Measurements from ENCODE around the gene LY6G5C. TPM values are rescaled to one million over a fixed set of nuclear protein-coding genes. Genes with fewer than 3 reads are reported as not detected.

The LY6G5C gene
- total and polyA plus RNA-seq, 2 of the 13 experiments (the other 11 are each of a cell fraction or from before 2014, with no cell fraction given) = 0.33 to 0.55 TPM

DNA sequence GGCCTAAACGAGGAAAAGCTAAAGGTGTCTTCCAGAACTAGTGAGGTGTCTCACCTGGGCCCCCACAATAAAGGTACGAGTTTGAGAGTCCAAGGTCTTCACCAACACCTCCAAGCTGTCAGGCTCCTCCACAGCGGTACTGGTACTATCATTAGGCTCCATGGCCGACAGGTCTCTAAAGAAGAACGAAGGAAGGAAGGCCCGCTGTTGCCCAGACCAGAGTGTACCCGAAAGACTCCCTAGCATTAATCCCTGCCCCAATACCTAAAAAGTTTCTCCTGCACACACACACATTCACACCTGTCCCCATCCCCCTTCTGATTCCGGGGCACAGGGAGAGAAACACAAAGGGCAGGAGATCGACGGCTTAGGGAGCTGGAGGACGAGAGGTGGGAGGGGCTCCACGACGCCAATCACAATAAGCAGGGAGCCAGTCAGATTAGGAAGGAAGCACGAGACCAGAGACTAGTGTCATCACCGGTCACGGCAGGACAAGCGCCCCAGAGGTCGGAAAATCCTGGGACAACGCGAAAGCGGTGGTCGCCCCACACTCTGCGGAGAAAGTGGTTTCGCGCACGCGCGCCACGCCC is 29.2 kb downstream of the LY6G5C start (continued):
- 0 out of 2 replicates have a peak, but pooled peaks have one; percentile 49 for TF ChIP-seq ATF7-NPFF (CRISPR knock-in tag; IDR thresholded peaks at IDR 0.05; ENCODE audit: low read depth)
- peak; percentile 28; the same call in 1 of the 2 replicates for TF ChIP-seq SOX5 (CRISPR knock-in tag; IDR thresholded peaks at IDR 0.05; ENCODE audit: borderline replicate concordance)
- TF ChIP-seq ZNF232 (CRISPR knock-in tag; IDR thresholded peaks at IDR 0.05; ENCODE audit: borderline replicate concordance) = 0 out of 2 replicates have a peak, but pooled peaks have one; percentile 17
- TF ChIP-seq ERF (CRISPR knock-in tag; IDR thresholded peaks at IDR 0.05) = 0 out of 2 replicates have a peak, but pooled peaks have one; percentile 1
- no peak; the same call in 1 of the 2 replicates for TF ChIP-seq ZBTB20 (CRISPR knock-in tag; IDR thresholded peaks at IDR 0.05; ENCODE audit: borderline replicate concordance, low read depth)
- no peak for TF ChIP-seq ZNF292 (CRISPR knock-in tag; IDR thresholded peaks at IDR 0.05; ENCODE audit: borderline replicate concordance, low read depth)
- TF ChIP-seq SP140L (CRISPR knock-in tag; IDR thresholded peaks at IDR 0.05; ENCODE audit: borderline replicate concordance) = 0 out of 2 replicates have a peak, but pooled peaks have one; percentile 15
- peak; percentile 86; the same call in 1 of the 2 replicates for TF ChIP-seq ZNF30 (CRISPR knock-in tag; IDR thresholded peaks at IDR 0.05)
- peak; percentile 79; the same call in 1 of the 2 replicates for TF ChIP-seq FOXC1 (CRISPR knock-in tag; IDR thresholded peaks at IDR 0.05; ENCODE audit: borderline replicate concordance)
- TF ChIP-seq KDM2A (CRISPR knock-in tag; IDR thresholded peaks at IDR 0.05; ENCODE audit: borderline replicate concordance, low read depth) = 0 out of 2 replicates have a peak, but pooled peaks have one; percentile 18
- no peak; the same call in 1 of the 2 replicates for TF ChIP-seq ZNF563 (CRISPR knock-in tag; IDR thresholded peaks at IDR 0.05)
- 0 out of 2 replicates have a peak, but pooled peaks have one; percentile 13 for TF ChIP-seq STAG1 (CRISPR knock-in tag; IDR thresholded peaks at IDR 0.05)
- TF ChIP-seq ZNF143 (CRISPR knock-in tag; IDR thresholded peaks at IDR 0.05) = peak; percentile 44; the same call in 1 of the 2 replicates
- TF ChIP-seq SP1 (IDR thresholded peaks at IDR 0.05) = no peak
- TF ChIP-seq SP1 (CRISPR knock-in tag; IDR thresholded peaks at IDR 0.05) = 0 out of 2 replicates have a peak, but pooled peaks have one; percentile 42
- peak; percentile 7; the same call in 1 of the 2 replicates for TF ChIP-seq MXD4 (CRISPR knock-in tag; IDR thresholded peaks at IDR 0.05)
- TF ChIP-seq, protein P1, sequence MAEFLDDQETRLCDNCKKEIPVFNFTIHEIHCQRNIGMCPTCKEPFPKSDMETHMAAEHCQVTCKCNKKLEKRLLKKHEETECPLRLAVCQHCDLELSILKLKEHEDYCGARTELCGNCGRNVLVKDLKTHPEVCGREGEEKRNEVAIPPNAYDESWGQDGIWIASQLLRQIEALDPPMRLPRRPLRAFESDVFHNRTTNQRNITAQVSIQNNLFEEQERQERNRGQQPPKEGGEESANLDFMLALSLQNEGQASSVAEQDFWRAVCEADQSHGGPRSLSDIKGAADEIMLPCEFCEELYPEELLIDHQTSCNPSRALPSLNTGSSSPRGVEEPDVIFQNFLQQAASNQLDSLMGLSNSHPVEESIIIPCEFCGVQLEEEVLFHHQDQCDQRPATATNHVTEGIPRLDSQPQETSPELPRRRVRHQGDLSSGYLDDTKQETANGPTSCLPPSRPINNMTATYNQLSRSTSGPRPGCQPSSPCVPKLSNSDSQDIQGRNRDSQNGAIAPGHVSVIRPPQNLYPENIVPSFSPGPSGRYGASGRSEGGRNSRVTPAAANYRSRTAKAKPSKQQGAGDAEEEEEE (CRISPR knock-in tag; IDR thresholded peaks at IDR 0.05; ENCODE audit: borderline replicate concordance) = peak; percentile 76; the same call in 1 of the 2 replicates
- TF ChIP-seq SMAD3 (CRISPR knock-in tag; IDR thresholded peaks at IDR 0.05) = 0 out of 2 replicates have a peak, but pooled peaks have one; percentile 11
- no peak for TF ChIP-seq KDM3A (CRISPR knock-in tag; IDR thresholded peaks at IDR 0.05; ENCODE audit: low read depth)
- TF ChIP-seq, protein P2, sequence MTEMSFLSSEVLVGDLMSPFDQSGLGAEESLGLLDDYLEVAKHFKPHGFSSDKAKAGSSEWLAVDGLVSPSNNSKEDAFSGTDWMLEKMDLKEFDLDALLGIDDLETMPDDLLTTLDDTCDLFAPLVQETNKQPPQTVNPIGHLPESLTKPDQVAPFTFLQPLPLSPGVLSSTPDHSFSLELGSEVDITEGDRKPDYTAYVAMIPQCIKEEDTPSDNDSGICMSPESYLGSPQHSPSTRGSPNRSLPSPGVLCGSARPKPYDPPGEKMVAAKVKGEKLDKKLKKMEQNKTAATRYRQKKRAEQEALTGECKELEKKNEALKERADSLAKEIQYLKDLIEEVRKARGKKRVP (CRISPR knock-in tag; IDR thresholded peaks at IDR 0.05) = peak in 1 of 2 experiments; percentile 4; a peak in 2 of 4 replicates
- TF ChIP-seq ZFP41 (CRISPR knock-in tag; IDR thresholded peaks at IDR 0.05; ENCODE audit: borderline replicate concordance) = peak; percentile 79
- TF ChIP-seq, protein P3, sequence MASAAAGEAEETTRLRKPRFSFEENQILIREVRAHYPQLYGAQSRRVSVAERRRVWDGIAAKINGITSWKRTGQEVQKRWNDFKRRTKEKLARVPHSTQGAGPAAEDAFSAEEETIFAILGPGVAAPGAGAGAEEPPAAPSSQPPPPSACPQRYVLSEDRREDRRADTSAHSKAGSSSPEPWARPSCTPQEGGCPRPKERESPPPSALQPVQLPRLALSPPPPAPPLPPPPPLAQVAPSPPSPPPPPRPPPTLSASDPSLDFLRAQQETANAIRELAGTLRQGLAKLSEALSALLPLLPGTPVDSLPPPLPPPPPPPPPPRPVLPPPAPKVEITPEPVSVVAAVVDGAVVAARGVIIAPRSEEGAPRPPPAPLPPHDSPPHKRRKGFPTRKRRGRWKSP (CRISPR knock-in tag; IDR thresholded peaks at IDR 0.05) = no peak
- peak; percentile 0; the same call in 1 of the 2 replicates for TF ChIP-seq HCFC1 (IDR thresholded peaks at IDR 0.05; ENCODE audit: low read depth, low read length)
- no peak for TF ChIP-seq SIN3A (IDR thresholded peaks at IDR 0.05; ENCODE audit: borderline replicate concordance, low read depth, low read length)
- no peak; the same call in 1 of the 2 replicates for TF ChIP-seq ZNF333 (CRISPR knock-in tag; IDR thresholded peaks at IDR 0.05; ENCODE audit: borderline replicate concordance)
- peak; percentile 58; the same call in 1 of the 2 replicates for TF ChIP-seq TAF1 (CRISPR knock-in tag; IDR thresholded peaks at IDR 0.05)
- TF ChIP-seq SAP130 (CRISPR knock-in tag; IDR thresholded peaks at IDR 0.05; ENCODE audit: low read depth) = 0 out of 2 replicates have a peak, but pooled peaks have one; percentile 70
